GM12872 (cell line): ENCODE results near the gene CRB3.

Experiments
- TF ChIP-seq, protein P1 (sequence below): IDR thresholded peaks from 3 replicates; pipeline ENCODE4 v1.5.1; 2011; ENCODE audit warnings: low read depth, mild to moderate bottlenecking, low read length, moderate library complexity; ENCODE audit not compliant: insufficient read depth

CRB3 gene, protein sequence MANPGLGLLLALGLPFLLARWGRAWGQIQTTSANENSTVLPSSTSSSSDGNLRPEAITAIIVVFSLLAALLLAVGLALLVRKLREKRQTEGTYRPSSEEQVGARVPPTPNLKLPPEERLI

DNA sequence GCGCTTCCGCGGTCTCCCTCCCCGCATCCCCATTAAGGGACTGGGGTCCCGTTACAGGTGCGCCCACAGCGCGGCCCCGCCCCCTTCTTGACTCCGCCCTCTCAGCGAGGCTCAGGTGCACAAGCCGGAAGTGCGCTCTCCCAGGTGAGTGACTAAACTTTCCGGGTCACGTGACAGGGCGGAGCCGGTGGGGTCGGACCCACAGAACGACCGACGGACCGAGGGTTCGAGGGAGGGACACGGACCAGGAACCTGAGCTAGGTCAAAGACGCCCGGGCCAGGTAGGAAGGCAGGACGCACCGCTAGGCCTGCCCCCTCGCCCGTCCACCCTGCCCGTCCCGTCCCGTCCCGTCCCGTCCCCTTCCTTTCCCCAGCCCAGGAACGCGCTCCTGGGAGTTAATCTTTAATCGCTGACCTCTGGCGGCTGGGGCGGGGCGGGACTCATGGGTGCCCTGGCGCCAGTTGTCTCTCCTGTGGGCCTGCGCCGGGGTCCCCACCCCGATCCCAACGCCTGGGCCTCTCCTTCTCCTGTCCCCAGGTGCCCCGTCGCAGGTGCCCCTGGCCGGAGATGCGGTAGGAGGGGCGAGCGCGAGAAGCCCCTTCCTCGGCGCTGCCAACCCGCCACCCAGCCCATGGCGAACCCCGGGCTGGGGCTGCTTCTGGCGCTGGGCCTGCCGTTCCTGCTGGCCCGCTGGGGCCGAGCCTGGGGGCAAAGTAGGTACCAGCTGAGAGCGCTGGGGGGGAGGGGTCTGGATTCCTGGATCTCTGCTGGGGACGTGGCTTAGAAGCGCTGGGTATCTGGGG lies at the start of gene CRB3:
TSS of gene CRB3 (plus strand) at position 202 of the 804 bp plus-strand sequence. CDS start at position 633, 431 bp downstream.
- TF ChIP-seq, protein P1, sequence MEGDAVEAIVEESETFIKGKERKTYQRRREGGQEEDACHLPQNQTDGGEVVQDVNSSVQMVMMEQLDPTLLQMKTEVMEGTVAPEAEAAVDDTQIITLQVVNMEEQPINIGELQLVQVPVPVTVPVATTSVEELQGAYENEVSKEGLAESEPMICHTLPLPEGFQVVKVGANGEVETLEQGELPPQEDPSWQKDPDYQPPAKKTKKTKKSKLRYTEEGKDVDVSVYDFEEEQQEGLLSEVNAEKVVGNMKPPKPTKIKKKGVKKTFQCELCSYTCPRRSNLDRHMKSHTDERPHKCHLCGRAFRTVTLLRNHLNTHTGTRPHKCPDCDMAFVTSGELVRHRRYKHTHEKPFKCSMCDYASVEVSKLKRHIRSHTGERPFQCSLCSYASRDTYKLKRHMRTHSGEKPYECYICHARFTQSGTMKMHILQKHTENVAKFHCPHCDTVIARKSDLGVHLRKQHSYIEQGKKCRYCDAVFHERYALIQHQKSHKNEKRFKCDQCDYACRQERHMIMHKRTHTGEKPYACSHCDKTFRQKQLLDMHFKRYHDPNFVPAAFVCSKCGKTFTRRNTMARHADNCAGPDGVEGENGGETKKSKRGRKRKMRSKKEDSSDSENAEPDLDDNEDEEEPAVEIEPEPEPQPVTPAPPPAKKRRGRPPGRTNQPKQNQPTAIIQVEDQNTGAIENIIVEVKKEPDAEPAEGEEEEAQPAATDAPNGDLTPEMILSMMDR: no peak

DNA sequence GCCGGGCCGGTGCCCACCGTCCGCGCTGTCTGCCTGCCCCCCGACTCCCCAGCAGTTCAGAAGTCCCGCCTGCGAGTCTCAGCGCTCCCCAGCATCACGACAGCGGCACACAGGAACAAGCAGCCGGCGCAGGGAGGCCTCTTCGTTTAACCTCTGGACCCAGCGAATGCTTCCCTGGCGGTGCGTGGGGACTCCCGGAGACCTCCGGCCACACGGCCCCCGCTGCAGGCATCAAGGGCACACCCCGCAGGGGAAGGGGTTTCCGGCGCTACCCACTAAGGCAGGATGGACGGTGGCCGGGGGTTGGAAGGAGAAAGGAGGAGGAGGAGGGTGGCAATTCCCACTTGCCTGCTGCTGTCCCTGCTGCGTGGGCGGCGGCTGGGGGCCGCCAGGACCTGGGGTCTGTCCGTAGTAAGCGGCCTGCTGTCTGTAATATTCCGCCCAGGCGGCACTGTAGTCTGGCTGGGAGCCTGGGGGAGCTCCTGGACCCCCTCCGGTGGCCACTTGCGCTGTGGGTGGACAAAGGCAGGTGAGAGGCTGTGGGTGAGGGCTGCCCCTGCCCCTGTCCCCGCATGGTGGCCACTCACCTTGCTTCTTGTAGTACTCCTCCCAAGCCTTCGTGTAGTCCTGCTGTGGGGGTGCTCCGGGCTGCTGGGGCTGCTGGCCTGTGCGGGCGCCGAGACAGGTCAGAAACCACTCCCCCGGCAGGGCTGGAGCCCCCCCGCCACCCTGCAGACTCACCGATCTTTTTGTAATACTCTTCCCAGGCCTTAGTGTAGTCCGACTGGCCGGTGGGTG lies 49.1 kb upstream of the CRB3 start:
- TF ChIP-seq, protein P1: no peak

DNA sequence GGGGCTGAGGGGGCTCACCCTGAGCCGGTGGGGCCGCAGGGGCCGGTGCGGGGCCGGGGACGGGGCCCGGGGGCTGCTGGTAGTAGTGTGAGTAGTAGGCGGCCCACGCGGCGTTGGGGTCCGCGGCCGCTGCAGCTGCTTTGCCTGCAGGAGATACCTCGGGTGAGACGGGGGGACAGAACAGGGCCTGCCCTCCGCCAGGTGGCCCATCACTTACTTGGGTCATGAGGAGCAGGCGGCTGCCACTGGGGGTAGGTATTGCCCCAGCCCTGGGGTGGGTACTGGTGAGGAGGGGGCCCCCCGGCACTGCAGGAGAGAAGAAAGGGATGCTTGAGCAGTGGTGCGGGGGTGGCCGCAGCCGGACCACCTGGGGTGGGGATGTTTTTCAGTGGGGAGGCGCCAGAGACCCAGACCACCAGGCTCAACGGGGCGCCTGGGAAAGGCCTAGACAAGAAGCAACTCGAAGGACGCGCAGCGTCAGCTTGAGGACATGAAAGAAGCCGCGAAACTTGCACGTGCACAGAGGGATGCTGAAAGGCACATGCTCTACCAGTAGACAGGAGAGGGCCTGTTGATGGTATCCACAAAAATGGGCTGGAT lies 48.4 kb upstream of the CRB3 start:
- TF ChIP-seq, protein P1: no peak

DNA sequence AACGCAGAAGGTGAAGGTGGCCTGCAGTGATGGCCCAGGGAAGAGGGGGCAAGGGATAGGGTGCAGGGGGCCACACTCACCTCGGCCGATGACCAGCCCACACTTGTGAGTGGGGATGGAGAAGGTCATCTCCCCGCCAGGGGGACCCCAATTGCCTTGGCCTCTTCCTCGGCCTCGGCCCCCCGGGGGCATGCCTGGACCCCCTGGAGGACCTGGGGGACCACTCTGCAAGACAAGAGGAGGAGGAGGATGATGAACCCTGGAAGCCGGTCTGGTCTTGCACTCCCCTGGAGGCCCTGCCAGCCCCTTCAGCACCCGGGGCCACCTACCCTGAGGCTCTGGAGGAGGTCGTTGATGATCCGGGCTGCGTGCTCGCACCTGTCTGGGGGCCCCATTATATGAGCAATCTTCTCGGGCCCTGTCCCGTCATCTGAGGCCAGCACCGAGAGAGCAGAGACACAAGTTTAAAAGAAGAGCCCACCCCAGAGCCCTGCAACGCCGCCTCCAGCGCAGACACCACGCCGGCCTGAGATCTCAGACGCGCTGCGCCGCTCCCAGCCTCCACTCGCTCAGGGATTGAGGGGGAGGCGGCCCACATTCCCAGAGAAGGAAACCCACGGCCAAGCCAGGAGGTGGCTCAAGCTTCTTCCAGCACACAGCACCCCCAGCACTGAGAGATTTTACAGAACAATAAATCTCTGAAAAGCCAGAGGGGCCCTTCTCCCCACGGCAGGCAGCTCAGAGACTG lies 47.2 kb upstream of the CRB3 start:
- TF ChIP-seq, protein P1: no peak

DNA sequence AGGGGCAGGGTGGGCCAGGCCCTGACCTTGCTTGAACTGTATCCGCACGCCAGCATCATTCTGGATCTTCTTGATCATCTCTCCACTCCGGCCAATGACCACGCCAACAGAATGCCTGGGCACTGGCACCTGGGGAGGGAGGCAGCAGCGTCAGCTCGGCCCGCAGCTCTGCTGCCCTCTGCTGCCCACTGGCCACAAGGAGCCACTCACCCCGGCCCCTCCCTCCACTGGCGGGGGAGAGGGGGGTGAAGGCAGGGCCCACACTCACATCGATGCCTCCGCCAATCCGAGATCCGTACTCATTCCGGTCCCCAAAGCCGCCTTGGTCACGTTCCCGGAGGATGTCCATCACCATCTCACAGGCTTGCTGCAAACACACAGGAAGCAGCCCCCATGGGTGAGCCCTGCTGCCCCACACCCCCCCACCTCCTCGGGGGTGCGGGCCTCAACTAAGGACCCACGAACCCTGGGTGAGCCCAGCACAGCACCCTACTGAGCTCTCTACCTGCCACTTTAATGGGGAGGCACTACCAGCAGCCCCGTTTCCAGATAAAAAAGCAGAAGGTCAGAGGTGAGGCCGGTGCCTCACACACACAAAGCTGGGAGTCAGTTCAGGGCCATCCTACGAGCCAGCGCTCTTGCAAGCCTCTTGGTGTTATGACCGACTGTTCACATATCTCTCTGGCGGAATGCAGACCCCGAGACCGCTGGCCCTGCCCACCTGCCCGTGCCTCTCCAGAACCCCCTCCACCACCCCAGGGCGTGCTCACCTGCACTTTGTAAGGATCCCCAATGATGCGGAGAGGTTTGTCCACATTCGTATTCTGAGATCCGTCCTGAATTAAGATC lies 46.1 kb upstream of the CRB3 start:
- TF ChIP-seq, protein P1: 0 out of 3 replicates have a peak, but pooled peaks have one; percentile 10

DNA sequence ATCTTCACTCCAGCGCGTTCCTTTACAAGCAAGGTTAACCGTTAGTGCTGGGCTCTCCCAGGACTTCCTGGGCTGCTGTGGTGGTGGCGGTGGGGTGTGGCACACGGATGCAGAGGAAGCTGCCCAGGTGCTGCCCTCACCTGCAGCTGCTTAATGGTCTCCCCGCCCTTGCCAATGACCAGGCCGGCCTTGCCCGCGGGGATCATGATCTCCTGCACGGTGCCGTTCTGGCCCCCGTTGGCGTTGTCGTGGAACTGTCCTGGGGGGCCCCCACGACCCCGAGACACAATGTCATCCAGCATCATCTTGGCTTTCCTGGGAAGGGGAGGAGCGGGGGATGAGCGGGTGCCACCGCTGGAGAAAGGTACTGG lies 45.5 kb upstream of the CRB3 start:
- TF ChIP-seq, protein P1: no peak
